ENCODE measurements around the gene EFNA5. TPM values are rescaled to one million over a fixed set of nuclear protein-coding genes. Genes with fewer than 3 reads are reported as not detected.

The EFNA5 gene
- total RNA-seq, 1 donor from 2014 or later: 27.9 TPM

DNA sequence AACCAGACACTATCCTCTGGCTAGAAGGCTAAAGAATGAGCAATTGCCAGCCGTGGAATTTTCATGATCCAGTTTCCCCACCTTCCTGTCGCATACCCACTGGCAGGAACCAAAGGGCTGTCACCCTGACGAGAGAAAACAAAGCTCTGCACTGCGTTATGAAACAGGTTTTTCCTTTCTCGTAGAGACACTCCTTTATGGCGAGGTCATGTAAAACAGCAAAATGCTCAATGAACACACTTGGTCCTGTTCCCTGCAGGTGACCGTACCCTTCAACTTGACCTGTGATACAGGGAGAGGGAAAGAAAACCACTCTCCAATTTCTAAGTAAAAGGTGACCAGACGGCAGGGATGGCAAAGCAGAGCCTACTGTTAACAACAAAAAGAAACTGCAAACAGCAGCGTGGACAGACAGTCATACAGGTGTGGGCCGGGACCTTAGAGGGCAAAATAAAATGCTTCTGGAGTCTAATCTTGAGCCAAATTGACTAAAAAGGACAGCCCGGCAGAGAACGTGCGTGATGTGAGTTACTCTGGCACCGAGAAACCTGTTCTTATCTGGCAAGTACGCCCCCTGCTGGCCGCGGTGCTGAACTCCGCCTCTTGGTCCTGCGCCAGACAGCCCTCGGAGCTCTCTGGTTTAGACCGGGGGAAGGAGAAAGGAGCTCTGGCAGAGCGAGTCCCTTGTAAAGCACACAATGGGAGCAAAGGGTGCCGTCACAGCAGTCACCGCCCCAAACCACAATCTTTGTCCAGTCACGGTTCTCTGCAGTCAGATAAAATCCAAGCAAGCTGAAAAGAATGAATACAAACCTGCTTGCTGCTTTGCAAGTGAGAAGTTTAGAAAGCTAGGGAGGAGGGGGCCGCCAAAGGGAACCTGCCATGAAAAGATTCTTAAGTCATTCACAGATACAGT is 98.9 kb downstream of the EFNA5 start:
- DNase-seq (ENCODE audit: low spot score): peak; percentile 96

DNA sequence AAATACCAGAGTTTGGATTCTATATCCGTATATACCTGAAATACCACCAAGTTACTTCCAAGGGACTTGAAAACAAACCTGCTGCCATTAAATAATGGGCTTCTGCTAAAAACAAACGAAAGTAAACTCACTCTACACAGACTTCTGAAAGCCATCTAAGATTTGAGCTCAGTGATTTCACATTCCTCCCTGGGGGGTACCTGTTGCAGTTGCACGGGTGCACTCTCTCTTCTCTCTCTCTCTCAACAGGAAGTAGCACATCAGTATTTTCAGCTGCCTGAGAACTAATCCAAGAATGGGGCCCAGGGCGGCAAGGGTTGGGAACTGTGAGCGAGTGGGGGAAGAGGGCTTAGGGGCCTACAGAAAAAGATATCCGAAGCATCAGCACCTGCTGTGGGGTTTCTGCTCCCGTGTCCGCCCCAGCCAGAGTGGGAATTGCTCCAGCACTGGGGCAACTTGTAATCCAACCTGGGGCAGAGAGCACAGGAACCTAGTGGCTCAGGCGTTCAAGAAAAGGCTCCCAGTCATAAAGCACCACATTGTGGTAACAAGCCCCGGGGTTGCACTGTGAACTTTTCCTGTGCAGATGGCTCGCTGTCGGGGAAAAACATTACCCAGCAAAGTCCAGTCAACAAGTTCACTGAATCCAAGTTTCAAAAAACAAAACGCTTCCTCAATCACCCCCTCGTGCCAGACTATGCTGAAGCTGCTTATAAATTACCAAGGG is 99.8 kb downstream of the EFNA5 start:
- peak; percentile 16 for DNase-seq (ENCODE audit: low spot score)

DNA sequence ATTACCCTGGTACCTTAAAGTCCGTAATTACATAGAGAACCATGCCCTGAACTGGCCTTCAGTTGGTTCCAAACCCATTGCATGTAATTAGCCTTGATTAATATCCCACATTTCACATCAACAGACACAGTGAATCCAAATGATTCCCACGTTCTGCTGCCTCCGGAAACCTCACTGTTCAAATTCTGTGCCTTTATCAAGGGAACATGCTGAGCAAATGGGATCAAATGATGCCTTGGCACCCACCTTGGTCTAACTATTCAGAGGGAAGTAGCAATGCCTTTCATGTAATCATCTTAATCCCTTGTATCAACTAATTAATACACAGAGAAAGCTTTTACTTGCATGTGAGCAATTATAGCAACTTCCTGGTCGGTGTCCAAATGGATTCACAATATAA is 100.6 kb downstream of the EFNA5 start:
- no peak for DNase-seq (ENCODE audit: low spot score)

DNA sequence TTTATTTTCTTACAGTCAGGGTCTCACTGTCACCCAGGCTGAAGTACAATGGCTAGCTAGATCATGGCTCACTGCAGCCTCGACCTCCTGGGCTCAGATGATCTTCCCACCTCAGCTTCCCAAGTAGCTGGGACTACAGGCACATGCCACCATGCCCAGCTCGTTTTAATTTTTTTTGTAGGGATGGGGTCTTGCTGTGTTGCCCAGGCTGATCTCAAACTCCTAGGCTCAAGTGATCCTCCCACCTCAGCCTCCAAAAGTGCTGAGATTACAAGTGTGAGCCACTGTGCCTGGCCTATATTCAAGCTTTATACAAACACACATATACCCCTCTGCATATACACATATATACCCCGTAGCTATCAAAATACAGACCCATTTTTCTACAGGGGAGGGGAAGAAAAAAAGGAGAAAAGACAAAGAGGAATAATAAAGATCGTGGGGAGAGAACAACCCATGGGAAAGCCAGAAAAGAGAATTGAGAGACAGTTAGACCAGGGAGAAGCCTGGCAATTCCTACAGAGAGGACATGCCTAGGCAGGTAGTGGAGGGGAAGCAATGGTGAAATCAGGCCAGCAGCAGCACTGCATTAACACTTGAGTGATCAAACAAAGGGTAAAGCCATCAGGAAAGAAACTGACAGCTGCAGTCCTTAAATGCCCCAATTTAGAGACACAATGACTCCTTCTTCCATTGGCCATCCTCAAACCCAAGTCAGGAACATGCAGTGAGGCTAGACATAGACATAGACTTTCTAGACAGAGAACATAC is 102.7 kb downstream of the EFNA5 start:
- DNase-seq (ENCODE audit: low spot score): no peak

DNA sequence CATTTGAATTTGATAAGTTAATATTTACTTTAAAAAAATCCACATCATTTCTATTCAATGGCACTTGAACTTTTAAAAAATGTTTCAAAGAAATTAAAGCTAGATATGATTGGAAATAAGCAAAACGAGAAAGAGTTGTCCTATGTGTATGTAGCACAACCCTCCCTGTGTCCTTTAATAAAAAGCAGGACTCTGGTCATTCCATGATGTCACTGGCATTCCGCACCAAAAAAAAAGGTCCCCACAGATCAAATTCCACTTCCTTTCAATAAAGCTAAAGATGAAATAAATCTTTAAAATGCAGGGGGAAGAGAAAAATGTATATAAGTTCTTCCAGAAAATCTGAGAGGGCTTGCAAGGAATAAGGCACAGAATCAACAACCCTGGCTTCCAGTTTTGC is 103.8 kb downstream of the EFNA5 start:
- no peak for DNase-seq (ENCODE audit: low spot score)

DNA sequence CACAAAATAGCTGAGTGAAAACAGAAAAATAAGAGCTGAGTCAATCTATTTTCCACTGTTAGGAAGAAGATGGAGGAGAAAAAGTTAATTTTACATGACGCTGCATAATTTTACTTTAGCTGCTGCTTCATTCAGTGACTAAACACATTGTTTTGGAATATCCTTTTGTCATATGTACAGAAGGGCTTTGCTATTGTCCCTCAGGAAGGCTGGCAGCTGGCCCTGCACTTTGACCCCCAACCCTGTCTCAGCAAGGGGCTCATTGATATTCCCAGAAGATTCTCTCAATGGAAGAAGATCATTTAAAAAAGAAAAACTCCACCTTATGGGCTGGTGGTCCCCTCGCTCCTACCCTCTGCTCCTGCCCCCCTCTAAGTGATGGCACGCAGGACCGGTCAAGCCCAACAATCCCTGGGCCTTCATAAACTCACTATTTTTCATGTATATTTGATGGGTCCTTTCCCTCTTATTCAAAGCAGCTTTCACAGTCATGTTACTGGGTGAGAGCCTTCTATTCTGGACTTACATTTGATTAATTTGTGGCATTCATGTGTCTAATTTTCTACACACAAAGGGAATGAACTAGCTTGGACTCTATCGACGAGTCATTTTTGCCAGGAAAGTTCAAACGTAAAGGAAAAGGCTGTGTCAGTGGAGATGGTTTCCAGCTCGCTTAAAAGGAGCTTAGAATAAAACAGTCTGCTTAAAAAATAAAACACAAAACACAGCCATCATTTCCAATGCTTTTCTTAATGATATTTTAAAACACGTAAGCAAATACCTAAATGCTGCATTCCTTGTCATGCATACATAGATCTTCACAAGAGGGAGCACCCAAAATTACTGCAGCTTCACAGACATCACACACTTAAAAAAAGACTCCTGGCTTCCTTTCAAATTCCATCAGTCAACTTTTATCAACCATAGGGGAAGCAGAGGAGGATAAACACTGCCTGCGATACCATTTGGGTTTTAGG is 104.7 kb downstream of the EFNA5 start:
- no peak for DNase-seq (ENCODE audit: low spot score)

DNA sequence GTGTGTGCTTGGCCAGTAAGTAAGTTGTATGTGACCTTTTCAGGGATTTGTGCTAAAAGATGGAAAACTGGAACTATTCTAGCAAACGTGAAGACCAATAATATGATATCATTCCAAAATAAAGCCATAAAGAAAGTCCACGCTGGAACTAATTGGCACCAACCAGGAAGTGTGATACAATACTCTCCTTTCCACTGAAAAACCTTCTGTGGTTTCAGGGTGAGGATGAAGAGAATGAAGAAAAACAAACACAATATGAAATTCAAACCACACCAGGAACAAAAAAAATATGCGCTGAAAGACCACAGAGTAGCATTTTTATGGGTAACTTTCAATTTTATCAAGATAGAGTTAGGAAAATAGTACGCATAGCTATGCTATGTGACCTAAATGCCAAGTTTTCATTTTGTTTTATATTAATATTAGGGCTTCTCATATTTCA is 105.8 kb downstream of the EFNA5 start:
- no peak for DNase-seq (ENCODE audit: low spot score)

DNA sequence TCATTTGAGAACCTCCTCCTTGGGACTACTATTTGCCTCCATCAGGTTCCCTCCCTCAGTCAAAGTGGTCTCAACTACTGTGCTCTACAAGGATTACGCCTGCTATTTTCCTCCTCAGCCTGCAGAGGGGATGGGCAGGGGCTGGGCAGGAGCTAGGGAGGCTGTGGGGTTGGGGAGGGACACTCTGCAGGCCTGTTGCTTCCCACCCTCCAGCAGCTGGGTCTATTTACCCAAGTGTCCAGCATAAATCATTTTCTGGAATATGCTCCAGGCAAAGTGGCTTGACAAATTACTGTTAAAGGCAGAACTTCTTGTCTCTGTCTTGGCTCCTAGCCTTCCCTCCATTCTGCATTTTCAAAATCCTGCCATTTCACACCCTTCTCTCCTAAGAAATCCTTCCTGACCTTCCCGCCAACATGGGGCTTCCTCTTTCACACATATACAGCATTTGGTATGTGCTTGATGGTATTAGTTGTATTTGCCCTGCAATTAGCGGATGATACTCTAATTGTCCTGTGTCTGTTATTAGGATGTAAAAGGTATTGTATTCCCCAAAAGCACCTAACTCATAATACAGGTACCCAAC is 106.7 kb downstream of the EFNA5 start:
- no peak for DNase-seq (ENCODE audit: low spot score)

DNA sequence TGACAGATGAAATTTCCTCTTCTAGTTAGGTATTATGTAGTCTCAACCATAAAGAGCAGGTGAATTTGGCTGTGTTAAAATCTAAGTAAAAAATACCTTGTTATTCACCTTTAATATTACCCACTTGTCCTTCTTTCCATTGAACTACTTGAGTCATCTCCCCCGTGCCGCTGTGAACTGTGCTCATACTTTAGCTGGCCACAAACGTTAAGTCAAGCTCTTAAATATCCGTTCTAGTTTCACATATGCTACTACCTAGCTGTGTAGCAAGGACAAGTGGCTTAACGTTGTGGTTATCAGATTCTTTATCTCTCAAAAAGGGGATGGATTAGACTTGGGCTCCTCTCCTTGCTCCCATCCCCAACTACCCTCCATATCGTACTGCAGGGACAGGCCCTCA is 110.4 kb downstream of the EFNA5 start:
- DNase-seq (ENCODE audit: low spot score): no peak

DNA sequence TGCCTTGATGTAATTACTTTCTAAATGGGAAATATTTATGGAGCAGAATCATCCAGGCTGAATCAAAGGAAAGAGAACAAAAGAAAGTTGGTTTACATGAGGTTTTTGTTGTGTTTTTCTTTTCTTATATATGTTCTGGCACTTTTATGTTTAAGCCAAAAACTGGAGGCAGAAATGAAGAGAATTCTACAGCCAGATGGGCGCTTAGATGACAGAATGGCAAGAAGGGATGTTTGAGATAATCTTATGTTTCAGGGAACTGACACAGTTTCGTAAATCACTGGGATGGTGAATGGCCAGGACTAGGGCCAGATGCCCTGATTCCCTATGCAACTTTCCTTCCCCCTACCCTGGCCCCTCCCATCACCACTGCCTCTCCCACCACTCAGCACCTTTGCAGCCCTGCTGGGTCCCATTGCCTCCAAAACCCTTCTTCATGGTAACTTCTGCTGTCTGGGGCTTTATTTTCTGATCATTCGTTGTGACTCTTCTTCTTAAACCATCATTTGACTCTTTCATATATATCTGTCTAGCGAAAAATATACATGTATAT is 111.8 kb downstream of the EFNA5 start:
- DNase-seq (ENCODE audit: low spot score): no peak

DNA sequence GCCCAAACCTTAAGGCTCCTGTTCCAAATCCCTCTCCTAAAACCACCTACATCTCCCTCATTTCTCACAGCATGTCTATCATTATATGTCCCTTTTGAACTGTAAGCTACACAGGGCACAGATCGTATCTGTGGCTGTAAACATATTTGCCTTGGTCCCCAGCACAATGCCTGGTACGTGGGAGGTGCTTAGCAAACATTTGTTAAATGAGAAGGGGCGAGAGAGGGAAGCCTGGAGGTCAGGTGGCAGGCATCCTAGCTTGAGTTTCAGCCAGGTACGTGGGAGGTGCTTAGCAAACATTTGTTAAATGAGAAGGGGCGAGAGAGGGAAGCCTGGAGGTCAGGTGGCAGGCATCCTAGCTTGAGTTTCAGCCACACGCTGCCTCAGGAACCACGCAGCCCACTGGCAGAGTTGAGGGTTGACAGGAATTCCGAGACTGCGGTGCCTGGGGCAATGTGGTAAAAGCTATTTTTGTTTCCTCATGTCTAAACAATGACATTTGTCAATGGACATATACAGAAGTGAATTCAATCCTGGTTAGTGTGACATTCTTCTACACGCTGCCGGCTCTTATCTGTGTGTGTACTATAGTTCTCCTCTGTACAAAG is 113.6 kb downstream of the EFNA5 start:
- no peak for DNase-seq (ENCODE audit: low spot score)

DNA sequence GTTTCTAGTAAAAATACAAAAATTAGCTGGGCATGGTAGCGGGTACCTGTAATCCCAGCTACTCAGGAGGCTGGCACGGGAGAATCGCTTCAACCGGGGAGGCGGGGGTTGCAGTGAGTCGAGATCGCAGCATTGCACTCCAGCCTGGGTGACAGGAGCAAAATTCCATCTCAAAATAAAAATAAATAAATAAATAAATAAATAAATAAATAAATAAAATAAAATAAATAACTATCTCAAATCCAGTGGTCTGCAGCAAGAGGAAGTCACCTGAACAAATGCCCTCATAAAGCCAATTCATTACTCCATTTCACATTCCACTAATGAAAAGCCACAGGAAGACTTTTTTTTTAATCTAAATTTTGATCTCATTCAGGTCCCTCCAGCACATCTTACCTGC is 114.2 kb downstream of the EFNA5 start:
- no peak for DNase-seq (ENCODE audit: low spot score)

DNA sequence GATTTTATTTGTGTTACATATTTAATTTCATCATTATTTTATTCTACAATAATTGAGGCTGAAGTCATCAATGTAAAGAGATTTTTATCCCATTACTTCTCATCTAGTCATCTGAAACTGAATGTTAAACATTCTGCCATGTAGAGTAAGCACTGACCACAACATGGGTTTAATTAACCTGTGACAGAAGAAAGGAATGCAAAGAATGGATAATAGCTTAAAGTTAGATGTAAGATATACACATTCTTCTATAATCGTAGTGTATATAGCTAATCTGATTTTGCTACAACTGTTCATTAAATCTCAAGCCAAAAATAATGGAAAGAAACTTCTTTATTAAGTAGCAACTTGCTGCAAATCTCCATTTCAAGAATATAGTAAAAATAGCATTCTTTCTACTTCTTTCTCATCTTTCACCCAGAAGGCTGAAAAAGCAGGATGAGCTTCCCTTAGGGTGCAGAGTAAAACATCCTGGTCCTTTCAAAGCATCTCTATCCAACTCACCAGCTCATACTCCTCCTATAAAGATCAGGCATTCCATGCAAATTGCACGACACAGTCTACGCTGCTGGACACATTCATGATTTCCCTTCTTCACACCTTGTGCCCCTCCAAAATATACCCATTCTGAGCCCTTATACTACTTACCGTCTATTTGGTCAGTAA is 115.2 kb downstream of the EFNA5 start:
- no peak for DNase-seq (ENCODE audit: low spot score)

DNA sequence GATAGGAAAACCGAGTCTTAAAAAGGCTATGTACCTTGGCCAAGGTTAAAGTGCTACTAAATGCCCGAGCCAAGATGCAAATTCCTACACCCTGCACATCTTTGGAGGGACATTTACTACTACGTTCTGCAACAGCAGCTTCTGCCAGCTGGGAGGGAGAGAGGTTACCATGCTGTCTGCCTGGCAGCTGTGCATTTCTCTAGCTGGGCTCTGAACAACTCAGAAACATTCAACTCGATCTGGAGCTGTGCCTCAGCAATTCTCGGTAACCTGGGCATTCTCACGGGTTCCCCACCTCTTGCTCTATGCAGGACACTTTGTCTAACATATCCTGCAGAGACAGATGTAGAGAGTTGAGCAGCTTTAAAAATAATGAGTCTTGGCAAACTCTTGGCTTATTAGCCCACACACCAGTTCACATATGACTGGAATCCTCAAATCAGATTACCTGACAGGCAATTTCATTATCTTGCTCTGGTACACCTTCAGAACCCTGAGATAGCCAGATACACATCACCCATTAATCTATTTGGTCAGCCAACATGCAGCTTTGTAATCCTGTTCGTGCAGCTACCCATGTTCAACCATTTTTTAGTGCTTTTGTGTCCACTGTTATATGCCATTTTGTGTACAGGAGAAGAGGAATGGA is 115.8 kb downstream of the EFNA5 start:
- no peak for DNase-seq (ENCODE audit: low spot score)

DNA sequence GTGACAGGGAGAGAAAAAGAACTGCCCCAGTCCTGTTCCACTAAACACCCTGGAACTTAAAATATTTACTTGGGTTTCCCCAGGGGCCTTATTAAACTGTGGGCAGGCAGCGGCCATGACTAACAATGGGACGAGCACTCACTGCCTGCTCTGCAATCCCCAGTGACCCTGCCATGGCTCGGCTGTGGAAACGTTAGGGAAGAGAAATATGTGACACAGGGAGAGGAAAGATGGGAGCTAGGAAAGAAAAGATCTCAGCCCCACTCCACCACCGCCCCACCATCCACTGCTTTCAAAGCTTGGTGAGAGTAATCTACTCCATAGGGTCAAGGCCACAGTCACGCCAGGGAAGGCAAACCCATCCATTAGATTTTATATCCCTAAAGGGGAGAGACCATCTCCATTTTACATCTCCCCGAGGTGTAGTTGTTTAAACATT is 117.6 kb downstream of the EFNA5 start:
- DNase-seq (ENCODE audit: low spot score): no peak

DNA sequence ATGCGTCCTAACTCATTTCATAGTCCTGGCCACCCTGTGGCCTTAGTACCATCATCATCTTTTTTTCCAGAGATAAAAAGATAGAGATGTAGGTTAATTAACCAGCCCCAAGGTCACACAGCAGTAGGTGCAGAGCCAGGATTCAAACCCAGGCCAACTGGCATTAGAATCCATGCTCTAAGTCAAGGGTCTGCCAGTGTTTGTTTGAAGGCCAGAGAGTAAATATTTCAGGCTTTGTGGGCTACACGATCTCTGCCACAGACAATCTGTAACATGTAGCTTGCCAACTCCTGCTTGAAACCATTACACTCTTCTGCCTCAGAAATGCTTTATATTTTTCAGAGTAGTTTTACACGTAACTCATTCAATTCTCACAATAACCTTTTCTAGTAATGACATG is 119.6 kb downstream of the EFNA5 start:
- no peak for DNase-seq (ENCODE audit: low spot score)

DNA sequence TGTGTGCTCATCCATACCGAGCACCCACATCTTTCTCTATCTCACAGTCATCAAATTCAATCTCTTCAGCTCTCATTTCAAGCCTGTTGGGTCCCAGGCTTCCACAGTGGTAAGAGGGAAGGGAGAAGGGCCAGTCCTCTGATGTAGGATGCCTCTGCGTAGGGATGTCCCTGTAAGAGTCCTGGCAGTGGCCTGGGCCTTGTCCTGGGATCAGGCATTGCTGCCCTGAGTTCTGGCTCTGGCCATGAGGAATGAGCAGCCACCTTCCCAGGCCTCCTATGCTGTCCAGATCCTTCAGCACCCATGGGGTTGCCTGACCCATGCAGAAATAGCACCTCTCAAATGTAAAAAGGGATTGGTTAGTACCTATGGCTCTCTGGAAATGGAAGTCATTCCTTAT is 121.2 kb downstream of the EFNA5 start:
- DNase-seq (ENCODE audit: low spot score): no peak

DNA sequence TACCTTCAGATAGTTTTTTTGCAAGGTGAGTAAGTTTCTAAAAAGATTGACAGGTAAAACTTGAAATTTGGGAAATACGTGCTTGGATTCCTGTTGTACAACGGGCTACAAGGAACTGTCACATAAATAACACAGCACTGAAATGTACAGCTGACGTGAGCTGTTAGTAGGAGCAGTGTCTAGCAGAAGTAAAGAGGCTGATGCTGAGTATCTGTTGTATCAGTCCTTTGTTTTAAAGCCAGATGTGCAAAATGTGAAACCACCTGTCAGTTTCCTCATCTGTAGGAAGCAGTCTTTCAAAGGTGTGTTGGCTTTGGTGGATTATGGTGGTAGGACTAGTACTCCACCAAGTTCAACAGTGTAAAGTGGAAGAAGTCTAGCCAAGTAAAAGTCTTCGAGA is 122.3 kb downstream of the EFNA5 start:
- DNase-seq (ENCODE audit: low spot score): no peak

DNA sequence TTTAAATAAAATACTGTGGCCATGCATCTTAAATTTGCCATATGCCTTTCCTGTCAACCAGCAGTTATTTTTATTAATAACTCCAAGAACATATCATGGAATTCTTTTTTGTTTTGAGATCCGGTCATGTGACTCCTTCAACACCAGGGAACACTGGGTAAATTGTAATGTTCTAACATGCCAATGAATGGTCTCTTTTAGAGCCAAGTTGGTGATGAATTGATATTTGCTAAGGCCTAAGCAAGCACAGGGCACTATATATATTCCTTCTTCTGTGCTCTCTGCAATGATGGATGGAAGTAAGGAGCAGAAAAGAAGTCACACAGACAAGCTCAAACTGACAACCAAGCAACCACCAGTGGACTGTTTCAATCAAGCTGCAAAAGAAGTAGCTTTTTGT is 124.0 kb downstream of the EFNA5 start:
- DNase-seq (ENCODE audit: low spot score): no peak

Data from mucosa of gallbladder (tissue), 1 donor.